HCT116 (cell line): Measurements from ENCODE around the gene RPS28. TPM values are rescaled to one million over a fixed set of nuclear protein-coding genes. Genes with fewer than 3 reads are reported as not detected.

Experiments
- ATAC-seq: fragments of 200-7000 bp; cut with Tn5 transposase; 2 replicates; pipeline ENCODE4 v1.9.1; 2020; ENCODE audit warnings: mild to moderate bottlenecking, moderate library complexity
- BruUV-seq: library from RNA; stranded (reverse); fragments of 400-500 nt; replicated peaks from 2 replicates; lab custom pipeline; 2021; lab: Mats Ljungman, UMichigan
- CTCF ChIA-PET: fragments of 300-600 bp; sonication (Branson Sonifier 250); formaldehyde crosslinking; loops from one replicate; lab custom pipeline; 2021; ENCODE audit warnings: antibody characterized with exemption; lab: Charles Lee
- POLR2A ChIA-PET: fragments of 300-600, 350-600 bp; sonication (Branson Sonifier 250); formaldehyde crosslinking; loops from one replicate; lab custom pipeline; 2021; ENCODE audit warnings: antibody characterized with exemption; lab: Charles Lee
- RAD21 ChIA-PET, 2 experiments: fragments of 300-600 bp; sonication (Branson Sonifier 250); formaldehyde crosslinking; loops; one replicate each; lab custom pipeline; 2023; ENCODE audit warnings: low total read pairs in 2 of 2; ENCODE audit not compliant: uncharacterized antibody in 2 of 2, unreplicated experiment in 2 of 2, low non-redundant PET in 1 of 2; lab: Charles Lee
- DNase-seq: peaks from one replicate; pipeline ENCODE4 v3.0.0-alpha.2; 2010; ENCODE audit warnings: low read depth, low spot score
- H2AFZ ChIP-seq: fragments of 200-600 bp; shearing (Covaris generic), sonication (generic); 2 replicates; pipeline ENCODE4 v1.6.1; 2017; ENCODE audit warnings: low read depth, mixed run types, mixed read lengths, antibody characterized with exemption, low read length; ENCODE audit not compliant: poor library complexity, severe bottlenecking
- H3K27ac ChIP-seq: 2 replicates; pipeline ENCODE4 v1.5.1; 2012; ENCODE audit warnings: low read depth, low read length
- H3K27me3 ChIP-seq: fragments of 200-600 bp; sonication (generic); 2 replicates; pipeline ENCODE4 v1.6.1; 2016; ENCODE audit warnings: mixed run types, low read length, mixed read lengths; ENCODE audit not compliant: insufficient read depth
- H3K36me3 ChIP-seq, 2 experiments: fragments of 200-500 bp in 1 of 2; fragments of 200-600 bp in 1 of 2; sonication (Bioruptor generic) in 1 of 2; sonication (generic) in 1 of 2; 2 replicates each; pipeline versions ENCODE4 v1.5.1 to v1.6.1; 2014 to 2016; ENCODE audit warnings: low read length in 2 of 2, inconsistent platforms in 1 of 2, mixed read lengths in 1 of 2, mixed run types in 1 of 2; ENCODE audit not compliant: insufficient read depth in 2 of 2, control insufficient read depth in 1 of 2
- H3K4me1 ChIP-seq, 2 experiments: fragments of 200-600 bp in 1 of 2; sonication (generic) in 1 of 2; 2 replicates each; pipeline versions ENCODE4 v1.5.1 to v1.6.1; 2012 to 2017; ENCODE audit warnings: low read length in 2 of 2, inconsistent platforms in 1 of 2, mild to moderate bottlenecking in 1 of 2, mixed read lengths in 1 of 2, mixed run types in 1 of 2, moderate library complexity in 1 of 2; ENCODE audit not compliant: insufficient read depth in 2 of 2, control insufficient read depth in 1 of 2
- H3K4me2 ChIP-seq: fragments of 200-600 bp; sonication (generic); 2 replicates; pipeline ENCODE4 v1.6.1; 2017; ENCODE audit warnings: mixed run types, low read length, mixed read lengths
- H3K4me3 ChIP-seq, 2 experiments: fragments of 200-600 bp in 1 of 2; sonication (generic) in 1 of 2; replicated peaks in 1 of 2; 2 replicates each; pipeline ENCODE4 v1.5.1; 2011 to 2016; ENCODE audit warnings: low read length in 2 of 2, control low read depth in 1 of 2, low read depth in 1 of 2, mild to moderate bottlenecking in 1 of 2, mixed read lengths in 1 of 2, mixed run types in 1 of 2
- H3K79me2 ChIP-seq: fragments of 200-600 bp; sonication (generic); 2 replicates; pipeline ENCODE4 v1.6.1; 2017; ENCODE audit warnings: mild to moderate bottlenecking, mixed run types, low read length, moderate library complexity, mixed read lengths; ENCODE audit not compliant: insufficient read depth
- H3K9ac ChIP-seq: fragments of 200-600 bp; sonication (generic); 2 replicates; pipeline ENCODE4 v1.6.1; 2016; ENCODE audit warnings: low read length, mixed read lengths
- H3K9me2 ChIP-seq: fragments of 200-600 bp; sonication (generic), shearing (Covaris generic); 2 replicates; pipeline ENCODE4 v1.6.1; 2017; ENCODE audit warnings: mixed run types, mild to moderate bottlenecking, moderate library complexity; ENCODE audit not compliant: insufficient read depth
- H3K9me3 ChIP-seq, 2 experiments: fragments of 200-500 bp in 1 of 2; fragments of 200-600 bp in 1 of 2; sonication (Bioruptor generic) in 1 of 2; sonication (generic) in 1 of 2; 2 replicates each; pipeline ENCODE4 v1.6.1; 2014 to 2017; ENCODE audit warnings: low read length in 2 of 2, mixed read lengths in 2 of 2, inconsistent platforms in 1 of 2, low read depth in 1 of 2, mild to moderate bottlenecking in 1 of 2, mixed run types in 1 of 2, moderate library complexity in 1 of 2; ENCODE audit not compliant: control insufficient read depth in 1 of 2, insufficient read depth in 1 of 2
- H4K20me1 ChIP-seq: fragments of 200-600 bp; sonication (generic), shearing (Covaris generic); 2 replicates; pipeline ENCODE4 v1.6.1; 2017; ENCODE audit warnings: mixed run types, mild to moderate bottlenecking, moderate library complexity; ENCODE audit not compliant: insufficient read depth
- ATF3 ChIP-seq: IDR thresholded peaks from 2 replicates; pipeline ENCODE4 v1.6.1; 2012
- CEBPB ChIP-seq: IDR thresholded peaks from 2 replicates; pipeline ENCODE4 v1.6.1; 2012; ENCODE audit warnings: low read depth
- CTCF ChIP-seq, 3 experiments: fragments of 200-600 bp in 1 of 3; sonication (generic) in 1 of 3; IDR thresholded peaks in 2 of 3; conservative IDR thresholded peaks in 1 of 3; 2 replicates each; pipeline ENCODE4 v1.5.1; 2012 to 2017; ENCODE audit warnings: low read depth in 2 of 3, low read length in 2 of 3, antibody characterized with exemption in 1 of 3, borderline replicate concordance in 1 of 3, control low read depth in 1 of 3, mild to moderate bottlenecking in 1 of 3, mixed read lengths in 1 of 3, mixed run types in 1 of 3, moderate library complexity in 1 of 3; ENCODE audit not compliant: insufficient read depth in 1 of 3
- EGR1 ChIP-seq: IDR thresholded peaks from 2 replicates; pipeline ENCODE4 v1.6.1; 2012; ENCODE audit warnings: low read depth
- ELF1 ChIP-seq: IDR thresholded peaks from 2 replicates; pipeline ENCODE4 v1.6.1; 2012; ENCODE audit warnings: low read depth, borderline replicate concordance
- EZH2 ChIP-seq: fragments of 200-600 bp; sonication (generic); IDR thresholded peaks from 2 replicates; pipeline ENCODE4 v1.6.1; 2017; ENCODE audit warnings: antibody characterized with exemption, mixed run types
- EZH2phosphoT487 ChIP-seq: fragments of 200-600 bp; IDR thresholded peaks from 2 replicates; pipeline ENCODE4 v1.6.1; 2018; ENCODE audit warnings: antibody characterized with exemption, borderline replicate concordance
- JUND ChIP-seq: IDR thresholded peaks from 2 replicates; pipeline ENCODE4 v1.6.1; 2012
- MAX ChIP-seq: IDR thresholded peaks from 2 replicates; pipeline ENCODE4 v1.6.1; 2012
- POLR2A ChIP-seq: IDR thresholded peaks from 2 replicates; pipeline ENCODE4 v1.7.0; 2011; ENCODE audit warnings: borderline replicate concordance; ENCODE audit not compliant: insufficient read depth, insufficient read length; ENCODE audit errors: extremely low read depth
- RAD21 ChIP-seq: IDR thresholded peaks from 2 replicates; pipeline ENCODE4 v1.6.1; 2012; ENCODE audit warnings: low read depth, mild to moderate bottlenecking
- SIN3A ChIP-seq: IDR thresholded peaks from 2 replicates; pipeline ENCODE4 v1.6.1; 2012; ENCODE audit warnings: low read depth
- SP1 ChIP-seq: IDR thresholded peaks from 2 replicates; pipeline ENCODE4 v1.6.1; 2012; ENCODE audit warnings: low read depth
- SRF ChIP-seq: IDR thresholded peaks from 2 replicates; pipeline ENCODE4 v1.6.1; 2012; ENCODE audit warnings: low read depth
- TCF7L2 ChIP-seq: IDR thresholded peaks from 2 replicates; pipeline ENCODE4 v1.7.0; 2011; ENCODE audit warnings: borderline replicate concordance, inconsistent platforms; ENCODE audit not compliant: insufficient read depth, insufficient read length; ENCODE audit errors: extremely low read depth
- YY1 ChIP-seq: IDR thresholded peaks from 2 replicates; pipeline ENCODE4 v1.6.1; 2011; ENCODE audit warnings: low read length, low read depth, moderate library complexity, mild to moderate bottlenecking; ENCODE audit not compliant: insufficient replicate concordance; ENCODE audit errors: extremely low read depth
- ZFX ChIP-seq: fragments of 450-650 bp; IDR thresholded peaks from 2 replicates; pipeline ENCODE4 v1.6.1; 2017
- intact Hi-C: fragments of 100-400 bp; cut with micrococcal nuclease; formaldehyde crosslinking; loops from 2 replicates; pipeline ENCODE4 v1.10.0; 2022
- total RNA-seq: library from RNA; stranded (reverse); gene quantifications from one replicate; pipeline ENCODE4 v1.2.1, GENCODE V29; 2021; ENCODE audit not compliant: unreplicated experiment

The RPS28 gene
- total RNA-seq, 1 experiment from 2014 or later: 2,379 TPM

GRCh38 chr19:8357007-8357521 lies 35.8 kb downstream of the RPS28 start:
- CTCF ChIA-PET: interaction anchor here (1.7 kb wide), 1 partner anchor 149 kb away, joined by 6 read pairs; no protein-coding TSS in a partner anchor
- Histone ChIP-seq H3K4me3 (no peak overlapping the region), H3K9me2 (no peaks in the 10 kb centered on the region), H2AFZ (no peak overlapping the region), H3K4me1 (peaks cover 41 to 73% of the 10 kb centered on the region in 2 experiments), H3K27me3 (no peaks in the 10 kb centered on the region), H3K9ac (no peak overlapping the region), H3K79me2 (no peaks in the 10 kb centered on the region), H3K9me3 (no peaks in the 10 kb centered on the region), H4K20me1 (no peaks in the 10 kb centered on the region), H3K4me2 (no peak overlapping the region), H3K36me3 (no peaks in the 10 kb centered on the region), H3K27ac (no peak overlapping the region)
- intact Hi-C loops: loop anchor here (10.0 kb wide), 1 partner anchor 88 kb away; the partner anchor contains the start of gene HNRNPM
- BruUV-seq: no TSS peak
- RAD21 ChIA-PET: no interaction called here
- ATAC-seq (no peak), DNase-seq (no peak)
- no peak for TF ChIP-seq SRF
- no peak for TF ChIP-seq EZH2phosphoT487
- no peak for TF ChIP-seq JUND
- TF ChIP-seq SP1: no peak
- TF ChIP-seq EZH2: no peak
- no peak for TF ChIP-seq POLR2A
- TF ChIP-seq CTCF (IDR thresholded peaks at IDR 0.05 in 2 of 3, conservative IDR thresholded peaks at IDR 0.05 in 1 of 3; ENCODE audit: borderline replicate concordance in 1 of 3, insufficient read depth in 1 of 3, low read depth in 2 of 3, low read length in 2 of 3): no peak
- no peak for TF ChIP-seq RAD21
- no peak for TF ChIP-seq TCF7L2
- TF ChIP-seq ATF3: no peak
- no peak for TF ChIP-seq ELF1
- no peak for TF ChIP-seq YY1
- TF ChIP-seq MAX: no peak
- TF ChIP-seq SIN3A: no peak
- TF ChIP-seq EGR1: no peak
- TF ChIP-seq CEBPB: no peak
- TF ChIP-seq ZFX: no peak
- POLR2A ChIA-PET: interaction anchor here (1.2 kb wide), 1 partner anchor 157 kb away, joined by 3 read pairs; the partner anchor contains the start of gene ZNF414
